ENCODE results near the gene FRRS1L.
"Not testable (repeated sequence)": the region's sequence is repeated elsewhere in the genome, so short reads cannot be mapped to it uniquely, and the experiment has no call there.

The FRRS1L gene

GRCh38 chr9:109126671-109127070, 40.4 kb downstream of the FRRS1L start:
- not testable (repeated sequence) for DNase-seq

DNA sequence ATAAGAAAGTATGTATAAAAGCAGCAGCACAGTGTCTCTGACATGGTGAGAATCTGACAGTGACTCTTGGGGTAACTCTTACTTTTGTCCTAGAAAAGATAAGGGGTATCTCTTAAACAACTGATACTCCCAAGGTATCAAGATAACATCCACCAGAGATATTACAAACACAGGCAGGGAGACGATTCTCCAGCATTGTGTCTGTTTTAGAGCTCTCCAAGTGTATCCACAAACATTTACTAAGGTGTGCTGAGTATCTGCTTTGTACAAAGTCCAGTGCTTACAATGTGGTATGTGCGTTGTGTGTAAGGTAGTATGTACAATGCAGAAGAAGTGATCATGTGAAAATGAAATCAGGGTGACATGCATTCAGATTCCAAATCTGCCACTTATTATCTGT, 42.9 kb downstream of the FRRS1L start:
- DNase-seq, result no peak

DNA sequence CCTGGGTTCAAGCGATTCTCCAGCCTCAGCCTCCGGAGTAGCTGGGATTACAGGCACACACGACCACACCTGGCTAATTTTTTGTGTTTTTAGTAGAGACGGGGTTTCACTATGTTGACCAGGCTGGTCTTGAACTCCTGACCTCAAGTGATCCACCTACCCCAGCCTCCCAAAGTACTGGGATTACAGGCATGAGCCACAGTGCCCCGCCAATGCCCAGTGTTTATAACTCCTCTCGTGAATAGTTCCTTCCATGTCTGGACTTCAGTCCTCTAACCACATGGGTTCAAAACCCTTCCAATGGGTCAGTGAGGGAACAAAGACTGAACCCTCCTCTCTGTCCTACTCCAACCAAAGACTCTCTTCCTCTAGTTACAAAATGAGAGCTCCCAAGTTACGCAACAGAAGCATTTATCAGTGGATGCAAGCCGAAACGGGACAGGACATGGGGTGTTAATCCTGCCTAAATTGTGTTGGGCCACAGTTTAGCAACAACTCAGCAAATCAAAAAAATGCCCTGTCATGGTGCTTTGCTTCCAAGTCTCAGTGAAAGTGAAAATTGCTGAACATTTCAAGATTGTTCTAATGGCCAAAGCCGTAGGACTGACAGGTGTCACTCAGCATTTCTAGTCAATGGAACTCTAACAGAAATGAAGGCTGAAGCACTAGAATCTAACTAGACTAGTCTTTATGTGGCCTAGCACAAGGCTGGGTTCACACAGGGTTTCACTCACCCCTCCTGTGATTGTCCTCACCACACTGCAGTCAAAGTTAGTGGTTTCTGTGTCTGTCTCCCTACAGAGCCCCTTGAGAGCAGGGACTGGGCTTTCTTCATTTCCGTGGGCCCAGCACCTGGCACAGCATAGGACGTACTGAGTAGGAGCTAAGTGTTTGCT, 44.1 kb downstream of the FRRS1L start:
- DNase-seq, result no peak

- DNase-seq, result no peak
These were observed 45.7 kb downstream of the FRRS1L start for GRCh38 chr9:109121232-109121796.

DNA sequence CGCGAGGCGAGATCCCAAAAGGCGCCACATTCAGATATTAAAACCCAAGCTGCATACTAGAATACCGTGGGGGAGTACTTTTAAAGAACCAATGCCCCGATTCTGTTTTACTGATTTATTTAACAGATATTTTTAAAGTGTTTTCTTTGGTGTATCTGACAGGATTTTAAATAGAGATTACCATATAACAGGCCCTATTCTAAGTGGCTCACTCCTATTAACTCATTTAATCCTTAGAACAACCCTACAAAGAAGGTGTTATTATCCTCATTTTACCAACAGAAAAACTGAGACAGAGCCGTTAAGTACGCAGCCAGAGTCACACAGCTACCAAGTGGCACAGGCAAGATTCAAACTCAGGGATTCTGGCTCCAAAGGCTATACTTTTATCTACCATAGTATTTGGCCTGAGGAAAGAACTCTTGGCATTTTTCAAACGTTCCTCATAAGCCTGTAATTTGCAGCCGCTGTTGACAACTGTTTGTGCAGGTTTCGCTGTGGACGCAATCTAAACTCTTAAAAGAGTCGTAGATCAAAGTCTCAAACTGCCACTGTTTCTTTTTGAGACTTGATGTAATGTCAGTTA, 46.8 kb downstream of the FRRS1L start:
- DNase-seq, result no peak

- DNase-seq, result peak; percentile 91
These were observed 47.4 kb downstream of the FRRS1L start, which contains the start of gene TMEM245 for GRCh38 chr9:109119439-109120203. TMEM245 (minus strand) TSS chr9:109119947; CDS start chr9:109119913, 34 bp downstream.

GRCh38 chr9:109118808-109119438, 48.1 kb downstream of the FRRS1L start:
- DNase-seq, result peak; percentile 9

DNA sequence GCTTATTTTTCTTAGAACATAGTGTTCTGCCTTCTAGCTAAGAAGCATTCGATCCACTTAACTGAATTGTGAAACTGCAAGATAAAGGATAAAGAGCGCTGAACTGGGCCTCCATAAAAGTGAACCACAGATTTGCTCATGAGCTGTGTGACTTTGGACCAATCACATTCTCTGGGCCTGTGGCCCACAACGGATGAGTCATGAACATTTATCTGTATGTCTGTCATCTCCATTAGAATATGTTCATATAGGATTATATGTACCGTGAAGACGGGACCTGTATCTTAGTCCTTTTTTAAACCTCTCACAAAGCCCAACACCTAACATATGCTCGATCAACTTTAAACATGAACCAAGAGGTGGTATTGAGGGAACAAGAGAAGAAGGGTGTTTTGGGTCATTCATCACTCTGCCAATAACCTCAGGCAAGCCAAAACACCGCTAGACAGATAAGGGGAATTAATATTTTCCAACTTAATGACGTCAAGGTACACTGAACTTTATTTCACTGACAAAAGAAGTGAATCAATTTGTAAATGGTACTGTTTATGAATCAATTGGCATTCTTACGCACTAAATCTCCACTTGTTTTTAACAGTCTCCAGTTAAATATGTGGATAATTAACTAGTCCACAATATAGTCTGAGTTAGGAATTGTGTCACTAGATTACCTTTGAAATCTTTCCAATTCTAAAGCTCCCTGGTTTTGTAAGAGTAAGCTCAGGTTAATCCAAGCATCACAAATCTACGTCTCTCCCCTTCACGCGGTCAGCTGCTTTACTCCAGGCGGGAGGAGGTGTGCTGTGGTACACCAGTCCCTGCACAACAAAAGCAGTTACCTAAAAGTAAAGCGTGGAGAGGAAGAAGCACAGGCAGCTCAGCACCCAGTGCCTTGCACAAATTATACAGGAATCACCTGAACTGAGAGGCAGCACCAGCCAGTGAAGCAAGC, 48.9 kb downstream of the FRRS1L start:
- DNase-seq, result peak; percentile 39

GRCh38 chr9:109115931-109116526, 51.0 kb downstream of the FRRS1L start:
- no peak for DNase-seq

GRCh38 chr9:109114670-109115069, 52.4 kb downstream of the FRRS1L start:
- DNase-seq, result no peak

GRCh38 chr9:109113892-109114609, 53.0 kb downstream of the FRRS1L start:
- DNase-seq, result no peak

DNA sequence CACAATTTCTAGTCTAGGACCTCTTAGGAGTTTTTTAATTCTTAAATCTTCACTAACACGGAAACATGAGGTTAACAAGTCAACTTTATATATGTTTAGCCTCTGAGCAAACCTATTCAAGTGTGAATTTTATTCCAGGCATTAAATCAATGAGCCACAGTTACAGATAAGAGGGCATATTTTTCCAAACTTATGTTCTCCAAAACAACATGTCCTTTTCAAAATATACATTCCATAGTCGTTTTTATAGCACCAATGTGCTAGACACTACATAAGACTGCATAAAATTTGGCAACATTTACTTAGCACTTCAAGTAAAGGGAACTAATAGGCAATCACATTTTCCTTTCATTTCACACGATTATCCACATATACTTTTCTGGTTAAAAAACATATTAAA, 53.8 kb downstream of the FRRS1L start:
- DNase-seq, result no peak

GRCh38 chr9:109110329-109111021, 56.6 kb downstream of the FRRS1L start:
- DNase-seq, result no peak

- DNase-seq, result no peak
These were observed 57.1 kb downstream of the FRRS1L start for GRCh38 chr9:109109967-109110328.

DNA sequence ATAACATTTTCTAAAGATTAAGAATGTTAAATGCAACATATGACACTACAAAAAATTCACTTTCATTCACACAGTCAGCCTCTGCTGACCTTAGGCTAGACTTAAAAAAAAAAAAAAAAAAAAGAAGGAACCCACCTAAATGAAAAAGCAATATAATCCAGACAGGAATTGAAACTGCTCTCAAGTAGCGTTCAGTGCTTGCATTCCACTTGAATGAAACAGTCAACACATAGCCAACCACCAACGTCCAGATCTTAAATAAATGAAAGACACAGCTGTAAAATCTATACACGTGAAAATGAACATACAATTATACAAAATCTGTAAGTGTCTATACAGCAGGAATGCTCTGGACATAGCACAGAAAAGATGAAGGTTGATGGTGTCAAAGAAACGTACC, 58.7 kb downstream of the FRRS1L start:
- no peak for DNase-seq

GRCh38 chr9:109107402-109108240, 59.4 kb downstream of the FRRS1L start:
- DNase-seq, result no peak

DNA sequence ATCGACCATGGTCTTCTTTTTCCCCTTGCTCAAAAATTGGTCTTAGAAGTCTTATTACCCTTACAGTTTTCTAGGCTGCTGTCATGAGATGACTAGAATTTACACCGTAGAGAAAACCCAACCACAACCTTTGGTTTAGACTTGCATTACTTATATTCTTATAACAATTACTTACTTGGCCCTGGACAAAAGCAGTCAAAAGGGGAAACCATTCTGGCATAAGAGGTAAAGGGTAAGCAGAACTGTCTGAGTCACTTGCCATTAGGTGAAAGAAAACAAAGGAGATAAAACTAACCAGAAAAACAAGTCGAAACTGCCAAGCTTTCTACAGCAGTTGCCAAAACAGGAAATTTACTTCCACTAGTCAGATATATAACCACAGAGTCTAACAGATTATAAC, 65.2 kb downstream of the FRRS1L start:
- DNase-seq, result no peak

GRCh38 chr9:109101202-109101595, 65.8 kb downstream of the FRRS1L start:
- DNase-seq, result no peak

All from stimulated activated CD4-positive, alpha-beta T cell treated with anti-CD3 and anti-CD28 coated beads, Interleukin-4, amount 100 ng/mL, for 1 hour (primary cell).